K562 (cell line): ENCODE measurements around the gene TEAD3. TPM values are rescaled to one million over a fixed set of nuclear protein-coding genes. Genes with fewer than 3 reads are reported as not detected.

Experiments
- ATAC-seq: fragments of 200-7000 bp; cut with Tn5 transposase; 3 replicates; pipeline ENCODE4 v1.9.1; 2020; ENCODE audit warnings: moderate library complexity
- BruUV-seq: library from RNA; stranded (reverse); fragments of 400-500 nt; replicated peaks from 2 replicates; lab custom pipeline; 2021; lab: Mats Ljungman, UMichigan
- CTCF ChIA-PET: fragments of 300-600 bp; formaldehyde crosslinking; extraction: SDS; loops from one replicate; lab custom pipeline; 2021; ENCODE audit warnings: low intra/inter-chr PET ratio; lab: Yijun Ruan, JAX
- POLR2A ChIA-PET: fragments of 300-600, 350-650 bp; sonication (Branson Sonifier 250); formaldehyde crosslinking; extraction: SDS; loops from one replicate; lab custom pipeline; 2021; ENCODE audit warnings: antibody characterized with exemption, inconsistent platforms; lab: Yijun Ruan, JAX
- DNase-seq, 4 experiments: peaks; one replicate each; pipeline versions ENCODE4 v3.0.0 to v3.0.0-alpha.2; 2011 to 2018; ENCODE audit warnings: low spot score in 3 of 4, mixed read lengths in 3 of 4; ENCODE audit errors: extremely low read depth in 1 of 4
- FAIRE-seq: peaks from 2 replicates; lab custom pipeline; 2011; peaks lifted over from hg19 to GRCh38; lab: Jason Lieb, UNC
- H2AFZ ChIP-seq: 2 replicates; pipeline ENCODE4 v1.6.0; 2011; ENCODE audit warnings: low read depth, low read length, control low read depth, inconsistent platforms
- H3K27ac ChIP-seq: fragments of 200-600 bp; 3 replicates; pipeline ENCODE4 v1.8.0; 2011; ENCODE audit warnings: low read depth, mild to moderate bottlenecking, control low read depth, inconsistent platforms, low read length, moderate library complexity, mixed read lengths; ENCODE audit errors: extremely low read depth
- H3K27me3 ChIP-seq, 2 experiments: fragments of 300-600 bp in 1 of 2; 2 replicates in 1 of 2; 3 replicates in 1 of 2; pipeline versions ENCODE4 v1.6.0 to v1.8.0; 2011; ENCODE audit warnings: inconsistent platforms in 2 of 2, low read length in 2 of 2, mild to moderate bottlenecking in 1 of 2, mixed read lengths in 1 of 2, moderate library complexity in 1 of 2; ENCODE audit not compliant: control insufficient read depth in 2 of 2, insufficient read depth in 2 of 2
- H3K36me3 ChIP-seq: fragments of 300-600 bp; 3 replicates; pipeline ENCODE4 v1.8.0; 2011; ENCODE audit warnings: mild to moderate bottlenecking, low read length, inconsistent platforms; ENCODE audit not compliant: control insufficient read depth, insufficient read depth
- H3K4me1 ChIP-seq, 2 experiments: fragments of 200-600 bp in 1 of 2; replicated peaks in 1 of 2; 2 replicates in 1 of 2; 3 replicates in 1 of 2; pipeline versions ENCODE4 v1.5.1 to v1.8.0; 2011; ENCODE audit warnings: inconsistent platforms in 2 of 2, low read length in 2 of 2, mild to moderate bottlenecking in 1 of 2, mixed read lengths in 1 of 2, moderate library complexity in 1 of 2; ENCODE audit not compliant: control insufficient read depth in 2 of 2, insufficient read depth in 2 of 2
- H3K4me2 ChIP-seq: 2 replicates; pipeline ENCODE4 v1.6.1; 2011; ENCODE audit warnings: low read length, control low read depth, inconsistent platforms, mixed read lengths; ENCODE audit not compliant: insufficient read depth
- H3K4me3 ChIP-seq: fragments of 200-600 bp; sonication (generic), shearing (Covaris generic); 2 replicates; pipeline ENCODE4 v1.5.1; 2016; ENCODE audit warnings: control low read depth, inconsistent platforms
- H3K79me2 ChIP-seq: fragments of 200-600 bp; 3 replicates; pipeline ENCODE4 v1.8.0; 2011; ENCODE audit warnings: low read length, inconsistent platforms; ENCODE audit not compliant: control insufficient read depth, insufficient read depth
- H3K9ac ChIP-seq, 2 experiments: 2 replicates each; pipeline versions ENCODE4 v1.6.0 to v1.6.1; 2011; ENCODE audit warnings: low read depth in 2 of 2, low read length in 2 of 2, control low read depth in 1 of 2, inconsistent platforms in 1 of 2, mild to moderate bottlenecking in 1 of 2, mixed read lengths in 1 of 2; ENCODE audit not compliant: insufficient read depth in 1 of 2
- H3K9me1 ChIP-seq: one replicate; pipeline ENCODE4 v1.6.0; 2011; ENCODE audit warnings: inconsistent platforms, mild to moderate bottlenecking, low read length, moderate library complexity; ENCODE audit not compliant: control insufficient read depth, insufficient read depth
- H3K9me3 ChIP-seq: replicated peaks from 2 replicates; pipeline ENCODE4 v1.5.1; 2011; ENCODE audit warnings: low read depth, low read length, inconsistent platforms; ENCODE audit not compliant: control insufficient read depth, insufficient read depth
- H4K20me1 ChIP-seq: replicated peaks from 2 replicates; pipeline ENCODE4 v1.6.1; 2011; ENCODE audit warnings: low read length, inconsistent platforms, mixed read lengths; ENCODE audit not compliant: control insufficient read depth, insufficient read depth
- EGR1 ChIP-seq: fragments of 450-650 bp; conservative IDR thresholded peaks from 2 replicates; pipeline ENCODE4 v1.6.1; 2017; ENCODE audit warnings: mild to moderate bottlenecking
- SPI1 ChIP-seq: IDR thresholded peaks from 2 replicates; pipeline ENCODE4 v1.6.1; 2011; ENCODE audit warnings: low read depth, low read length, control low read depth, borderline replicate concordance
- WGBS: fragments of 100-300 bp; shearing (Covaris generic); methylation state at CpG from one replicate; pipeline ENCODE4 v1.1.6; 2016; ENCODE audit warnings: low coverage, mixed read lengths; ENCODE audit not compliant: insufficient coverage; ENCODE audit errors: missing lambda C conversion rate; 5-methylcytosine and 5-hydroxymethylcytosine counted together
- in situ Hi-C: fragments of 300-500 bp; cut with MboI; formaldehyde crosslinking; loops from 4 replicates; pipeline ENCODE4 v1.15.0; 2018; ENCODE audit warnings: inconsistent platforms, mixed read lengths
- intact Hi-C: fragments of 100-400 bp; cut with micrococcal nuclease; formaldehyde crosslinking; loops from 2 replicates; pipeline ENCODE4 v1.14.2; 2022
- polyA plus RNA-seq, 8 experiments: library from polyadenylated mRNA; depleted of rRNA in 4 of 8; stranded (reverse) in 5 of 8; unstranded in 3 of 8; fragments of >200 nt; fragmentation: Nextera tagmentation in 2 of 8; fragmentation: Illumina TruSeq in 1 of 8; extraction: Ambion mirVana in 2 of 8; extraction: Trizol in 1 of 8; gene quantifications; 2 replicates each; pipeline versions ENCODE4 v1.2.1 to v1.2.3, GENCODE V29; 2011 to 2014; ENCODE audit warnings: inconsistent platforms in 1 of 8, missing spikeins in 1 of 8
- total RNA-seq, 7 experiments: library from RNA; depleted of rRNA in 6 of 7; stranded (reverse); fragments of >200 nt in 6 of 7; fragmentation: Illumina TruSeq in 2 of 7; extraction: Trizol in 2 of 7; gene quantifications; 2 replicates each; pipeline versions ENCODE4 v1.2.1 to v1.2.3, GENCODE V29; 2011 to 2021; ENCODE audit warnings: low replicate concordance in 1 of 7
- TF ChIP-seq, protein P1 (sequence below): sonication (generic); formaldehyde crosslinking; IDR thresholded peaks from 2 replicates; pipeline ENCODE4 v1.8.1; 2023; ENCODE audit warnings: mild to moderate bottlenecking, missing genetic modification reagents

Gene TEAD3
- total and polyA plus RNA-seq, 9 of the 15 experiments (the other 6 are each of a cell fraction or from before 2014, with no cell fraction given) = 0.63 to 13.2 (median 3.3) TPM

GRCh38 chr6:35484921-35485392 lies 11.9 kb downstream of the TEAD3 start:
- Histone ChIP-seq H3K36me3 (no peaks in the 10 kb centered on the region; the same call in 2 of the 3 replicates), H3K9ac (peak overlapping the region in 1 of 2 experiments; percentile 72; a peak in 2 of 4 replicates), H2AFZ (no peak overlapping the region), H3K4me3 (no peak overlapping the region), H3K4me2 (no peak overlapping the region), H3K27me3 (no peaks in the 10 kb centered on the region), H3K9me3 (no peaks in the 10 kb centered on the region), H3K4me1 (peaks cover 31 to 37% of the 10 kb centered on the region in 2 experiments), H4K20me1 (peaks cover 11% of the 10 kb centered on the region; the same call in 1 of the 2 replicates), H3K9me1 (no peaks in the 10 kb centered on the region), H3K27ac (no peak overlapping the region; the same call in 2 of the 3 replicates), H3K79me2 (peaks cover 5% of the 10 kb centered on the region; the same call in 1 of the 3 replicates)
- 71% methylated on average over 7 of the region's 7 CpGs for WGBS
- intact Hi-C loops = no loop called here
- ATAC-seq (peak; percentile 50), DNase-seq (peak in 2 of 4 experiments; percentile 41 to 52), FAIRE-seq (no peak)
- TF ChIP-seq SPI1 (no peak), EGR1 (peak; percentile 77)
- TF ChIP-seq, protein P1, sequence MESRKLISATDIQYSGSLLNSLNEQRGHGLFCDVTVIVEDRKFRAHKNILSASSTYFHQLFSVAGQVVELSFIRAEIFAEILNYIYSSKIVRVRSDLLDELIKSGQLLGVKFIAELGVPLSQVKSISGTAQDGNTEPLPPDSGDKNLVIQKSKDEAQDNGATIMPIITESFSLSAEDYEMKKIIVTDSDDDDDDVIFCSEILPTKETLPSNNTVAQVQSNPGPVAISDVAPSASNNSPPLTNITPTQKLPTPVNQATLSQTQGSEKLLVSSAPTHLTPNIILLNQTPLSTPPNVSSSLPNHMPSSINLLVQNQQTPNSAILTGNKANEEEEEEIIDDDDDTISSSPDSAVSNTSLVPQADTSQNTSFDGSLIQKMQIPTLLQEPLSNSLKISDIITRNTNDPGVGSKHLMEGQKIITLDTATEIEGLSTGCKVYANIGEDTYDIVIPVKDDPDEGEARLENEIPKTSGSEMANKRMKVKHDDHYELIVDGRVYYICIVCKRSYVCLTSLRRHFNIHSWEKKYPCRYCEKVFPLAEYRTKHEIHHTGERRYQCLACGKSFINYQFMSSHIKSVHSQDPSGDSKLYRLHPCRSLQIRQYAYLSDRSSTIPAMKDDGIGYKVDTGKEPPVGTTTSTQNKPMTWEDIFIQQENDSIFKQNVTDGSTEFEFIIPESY (CRISPR knock-in tag) = peak; percentile 98
- POLR2A ChIA-PET = interaction anchor here (0.8 to 9.5 kb wide), 2 partner anchors 10 to 14 kb away, joined by 3 to 167 read pairs; partner anchors contain the start of gene RPL10A
- in situ Hi-C loops = no loop called here
- CTCF ChIA-PET = no interaction called here
- no TSS peak for BruUV-seq
